ENCODE results near the gene MAU2.

MAU2 gene

GRCh38 chr19:19372656-19373416 is 52.2 kb downstream of the MAU2 start:
- TF ChIP-seq GATA3 (IDR thresholded peaks at IDR 0.05; ENCODE audit: low read depth, low read length) (no peak), GATA2 (IDR thresholded peaks at IDR 0.05; ENCODE audit: low read depth, low read length) (no peak)

- TF ChIP-seq GATA2 (IDR thresholded peaks at IDR 0.05; ENCODE audit: low read depth, low read length) (no peak), GATA3 (IDR thresholded peaks at IDR 0.05; ENCODE audit: low read depth, low read length) (no peak)
Observed at GRCh38 chr19:19379527-19379926, 58.9 kb downstream of the MAU2 start.

- TF ChIP-seq GATA2 (IDR thresholded peaks at IDR 0.05; ENCODE audit: low read depth, low read length) = no peak
Observed at GRCh38 chr19:19381007-19381926, 60.6 kb downstream of the MAU2 start.

GRCh38 chr19:19382118-19382517 is 61.5 kb downstream of the MAU2 start:
- TF ChIP-seq GATA3 (IDR thresholded peaks at IDR 0.05; ENCODE audit: low read depth, low read length) (no peak), GATA2 (IDR thresholded peaks at IDR 0.05; ENCODE audit: low read depth, low read length) (no peak)

- TF ChIP-seq GATA2 (IDR thresholded peaks at IDR 0.05; ENCODE audit: low read depth, low read length) (no peak), GATA3 (IDR thresholded peaks at IDR 0.05; ENCODE audit: low read depth, low read length) (no peak)
Observed at GRCh38 chr19:19384486-19384885, 63.9 kb downstream of the MAU2 start.

- TF ChIP-seq GATA2 (IDR thresholded peaks at IDR 0.05; ENCODE audit: low read depth, low read length) (no peak), GATA3 (IDR thresholded peaks at IDR 0.05; ENCODE audit: low read depth, low read length) (no peak)
Observed at GRCh38 chr19:19385131-19385895, 64.7 kb downstream of the MAU2 start.

- TF ChIP-seq GATA3 (IDR thresholded peaks at IDR 0.05; ENCODE audit: low read depth, low read length) = no peak
- TF ChIP-seq GATA2 (IDR thresholded peaks at IDR 0.05; ENCODE audit: low read depth, low read length) = no peak
Observed at GRCh38 chr19:19385896-19386869, 65.6 kb downstream of the MAU2 start.

GRCh38 chr19:19387108-19387507 is 66.5 kb downstream of the MAU2 start:
- no peak for TF ChIP-seq GATA2 (IDR thresholded peaks at IDR 0.05; ENCODE audit: low read depth, low read length)
- TF ChIP-seq GATA3 (IDR thresholded peaks at IDR 0.05; ENCODE audit: low read depth, low read length) = no peak

GRCh38 chr19:19388568-19389555 is 68.2 kb downstream of the MAU2 start:
- TF ChIP-seq GATA2 (IDR thresholded peaks at IDR 0.05; ENCODE audit: low read depth, low read length) = no peak
- TF ChIP-seq GATA3 (IDR thresholded peaks at IDR 0.05; ENCODE audit: low read depth, low read length) = no peak

- TF ChIP-seq GATA2 (IDR thresholded peaks at IDR 0.05; ENCODE audit: low read depth, low read length) (no peak), GATA3 (IDR thresholded peaks at IDR 0.05; ENCODE audit: low read depth, low read length) (no peak)
Observed at GRCh38 chr19:19399733-19400433, 79.3 kb downstream of the MAU2 start.

- TF ChIP-seq GATA2 (IDR thresholded peaks at IDR 0.05; ENCODE audit: low read depth, low read length) (no peak), GATA3 (IDR thresholded peaks at IDR 0.05; ENCODE audit: low read depth, low read length) (no peak)
Observed at GRCh38 chr19:19402656-19403372, 82.2 kb downstream of the MAU2 start.
